Keratinocyte (primary cell): ENCODE data around the gene MEP1B. TPM values are rescaled to one million over a fixed set of nuclear protein-coding genes. Genes with fewer than 3 reads are reported as not detected.

Experiments
- DNase-seq: peaks from one replicate; pipeline ENCODE4 v3.0.0-alpha.2; 2011; ENCODE audit warnings: low read depth, missing footprints, low spot score
- FAIRE-seq: peaks from 2 replicates; lab custom pipeline; 2011; peaks lifted over from hg19 to GRCh38; lab: Jason Lieb, UNC
- H2AFZ ChIP-seq: 2 replicates; pipeline ENCODE4 v1.6.0; 2012; ENCODE audit warnings: low read length, control low read depth, inconsistent platforms; ENCODE audit not compliant: control insufficient read depth
- H3K27ac ChIP-seq: 2 replicates; pipeline ENCODE4 v1.5.1; 2011; ENCODE audit warnings: low read length; ENCODE audit not compliant: control insufficient read depth, insufficient read depth
- H3K27me3 ChIP-seq: 3 replicates; pipeline ENCODE4 v1.6.0; 2011; ENCODE audit warnings: low read length; ENCODE audit not compliant: control insufficient read depth, insufficient read depth; ENCODE audit errors: extremely low read depth
- H3K36me3 ChIP-seq, 2 experiments: 2 replicates in 1 of 2; 3 replicates in 1 of 2; pipeline ENCODE4 v1.5.1; 2011; ENCODE audit warnings: low read length in 2 of 2, mild to moderate bottlenecking in 1 of 2; ENCODE audit not compliant: control insufficient read depth in 2 of 2, insufficient read depth in 2 of 2; ENCODE audit errors: extremely low read depth in 1 of 2
- H3K4me1 ChIP-seq: 3 replicates; pipeline ENCODE4 v1.5.1; 2011; ENCODE audit warnings: low read length; ENCODE audit not compliant: control insufficient read depth, insufficient read depth; ENCODE audit errors: extremely low read depth
- H3K4me2 ChIP-seq: 3 replicates; pipeline ENCODE4 v1.6.0; 2011; ENCODE audit warnings: low read depth, low read length; ENCODE audit not compliant: control insufficient read depth, insufficient read depth; ENCODE audit errors: extremely low read depth
- H3K4me3 ChIP-seq, 3 experiments: fragments of 200-600 bp in 1 of 3; sonication (generic) in 1 of 3; 2 replicates in 2 of 3; 3 replicates in 1 of 3; pipeline ENCODE4 v1.5.1; 2011 to 2016; ENCODE audit warnings: low read length in 3 of 3, mild to moderate bottlenecking in 3 of 3, control low read depth in 2 of 3, inconsistent platforms in 1 of 3, low read depth in 1 of 3, mixed read lengths in 1 of 3, mixed run types in 1 of 3, moderate library complexity in 1 of 3; ENCODE audit not compliant: control insufficient read depth in 2 of 3, insufficient read depth in 2 of 3; ENCODE audit errors: extremely low read depth in 1 of 3
- H3K79me2 ChIP-seq: 2 replicates; pipeline ENCODE4 v1.6.0; 2012; ENCODE audit warnings: low read length; ENCODE audit not compliant: control insufficient read depth, insufficient read depth
- H3K9ac ChIP-seq: 3 replicates; pipeline ENCODE4 v1.6.0; 2011; ENCODE audit warnings: low read length; ENCODE audit not compliant: control insufficient read depth, insufficient read depth; ENCODE audit errors: extremely low read depth
- H3K9me1 ChIP-seq: 3 replicates; pipeline ENCODE4 v1.6.0; 2011; ENCODE audit warnings: low read length; ENCODE audit not compliant: control insufficient read depth, insufficient read depth; ENCODE audit errors: extremely low read depth
- H3K9me3 ChIP-seq: 2 replicates; pipeline ENCODE4 v1.5.1; 2012; ENCODE audit warnings: low read depth, low read length; ENCODE audit not compliant: control insufficient read depth
- H4K20me1 ChIP-seq: 3 replicates; pipeline ENCODE4 v1.6.0; 2011; ENCODE audit warnings: low read length; ENCODE audit not compliant: control insufficient read depth, insufficient read depth; ENCODE audit errors: extremely low read depth
- EZH2 ChIP-seq: IDR thresholded peaks from one replicate; pipeline ENCODE4 v1.6.1; 2012; ENCODE audit warnings: inconsistent platforms, mild to moderate bottlenecking, low read length, moderate library complexity
- dilution Hi-C: fragments of 300-500 bp; cut with MboI; formaldehyde crosslinking; loops from one replicate; pipeline ENCODE4 v1.7.0; 2020; ENCODE audit warnings: low sequenced_read_pairs; ENCODE audit not compliant: extremely low pct_ligation_motif_present
- polyA plus RNA-seq, 5 experiments: library from polyadenylated mRNA; depleted of rRNA in 3 of 5; stranded (reverse) in 3 of 5; stranded (forward) in 1 of 5; unstranded in 1 of 5; fragments of >200 nt; gene quantifications; 1 replicate in 1 of 5; 2 replicates in 3 of 5; 3 replicates in 1 of 5; pipeline versions ENCODE4 v1.2.1 to v1.2.3, GENCODE V29; 2011 to 2012; ENCODE audit warnings: missing spikeins in 2 of 5, low read depth in 1 of 5, low replicate concordance in 1 of 5
- TF ChIP-seq, protein P1 (sequence below), 3 experiments: IDR thresholded peaks in 1 of 3; conservative IDR thresholded peaks in 1 of 3; optimal IDR thresholded peaks in 1 of 3; 2 replicates in 2 of 3; 3 replicates in 1 of 3; pipeline versions ENCODE3 to v1.5.1; 2011; ENCODE audit warnings: low read length in 3 of 3, mild to moderate bottlenecking in 3 of 3, moderate library complexity in 2 of 3, control low read depth in 1 of 3, inconsistent platforms in 1 of 3; ENCODE audit not compliant: insufficient read depth in 2 of 3; ENCODE audit errors: extremely low read depth in 1 of 3

MEP1B gene
- polyA plus RNA-seq, 1 donor (not counting 4 experiments of a cell fraction or from before 2014, with no cell fraction given) = 0.03 TPM

DNA sequence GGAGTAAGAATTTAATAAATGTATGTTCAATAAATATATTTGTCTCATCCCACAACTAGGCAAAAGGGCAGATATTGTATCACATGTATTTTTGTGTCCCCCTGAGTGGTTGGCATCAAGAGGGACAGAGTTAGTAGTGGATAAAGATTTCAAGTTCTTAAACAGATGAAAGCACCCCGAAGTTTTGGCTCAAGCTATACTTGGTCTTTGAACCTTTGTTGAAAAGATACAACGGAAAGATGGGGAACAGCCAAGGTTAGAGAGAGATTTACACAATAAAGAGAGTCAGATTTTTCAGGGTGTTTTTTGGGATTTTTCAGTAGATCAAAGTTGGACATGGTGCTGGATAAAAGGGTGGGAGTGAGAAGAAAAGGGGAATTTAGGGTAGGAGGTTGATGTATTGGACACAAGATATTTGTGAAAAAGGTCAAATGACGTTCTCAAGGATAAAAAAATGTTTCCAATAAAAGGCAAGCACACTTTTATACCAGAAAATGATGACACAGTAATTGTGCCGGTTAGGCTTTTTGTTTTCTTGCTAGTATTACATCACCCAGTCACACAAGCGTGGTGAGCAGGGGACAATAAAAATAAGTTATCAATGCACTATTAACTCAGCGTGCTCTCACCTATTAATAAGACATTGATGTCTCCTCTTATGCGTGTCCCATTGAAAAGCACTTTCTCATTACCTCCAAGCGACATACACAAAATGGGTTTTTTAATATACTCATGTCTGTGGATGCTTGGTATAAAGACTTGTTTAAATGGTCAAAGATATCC, 59.5 kb downstream of the MEP1B start:
- TF ChIP-seq, protein P1, sequence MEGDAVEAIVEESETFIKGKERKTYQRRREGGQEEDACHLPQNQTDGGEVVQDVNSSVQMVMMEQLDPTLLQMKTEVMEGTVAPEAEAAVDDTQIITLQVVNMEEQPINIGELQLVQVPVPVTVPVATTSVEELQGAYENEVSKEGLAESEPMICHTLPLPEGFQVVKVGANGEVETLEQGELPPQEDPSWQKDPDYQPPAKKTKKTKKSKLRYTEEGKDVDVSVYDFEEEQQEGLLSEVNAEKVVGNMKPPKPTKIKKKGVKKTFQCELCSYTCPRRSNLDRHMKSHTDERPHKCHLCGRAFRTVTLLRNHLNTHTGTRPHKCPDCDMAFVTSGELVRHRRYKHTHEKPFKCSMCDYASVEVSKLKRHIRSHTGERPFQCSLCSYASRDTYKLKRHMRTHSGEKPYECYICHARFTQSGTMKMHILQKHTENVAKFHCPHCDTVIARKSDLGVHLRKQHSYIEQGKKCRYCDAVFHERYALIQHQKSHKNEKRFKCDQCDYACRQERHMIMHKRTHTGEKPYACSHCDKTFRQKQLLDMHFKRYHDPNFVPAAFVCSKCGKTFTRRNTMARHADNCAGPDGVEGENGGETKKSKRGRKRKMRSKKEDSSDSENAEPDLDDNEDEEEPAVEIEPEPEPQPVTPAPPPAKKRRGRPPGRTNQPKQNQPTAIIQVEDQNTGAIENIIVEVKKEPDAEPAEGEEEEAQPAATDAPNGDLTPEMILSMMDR (optimal IDR thresholded peaks at IDR 0.05 in 1 of 3, IDR thresholded peaks at IDR 0.05 in 1 of 3, conservative IDR thresholded peaks at IDR 0.05 in 1 of 3; ENCODE audit: extremely low read depth in 1 of 3, insufficient read depth in 2 of 3, low read length in 3 of 3) = no peak
- no peak for TF ChIP-seq EZH2
- Histone ChIP-seq H3K79me2 (no peaks in the 10 kb centered on the region), H3K4me3 (no peak overlapping the region), H3K4me1 (no peaks in the 10 kb centered on the region), H4K20me1 (no peaks in the 10 kb centered on the region), H3K9me3 (no peaks in the 10 kb centered on the region), H3K9ac (no peak overlapping the region), H3K27me3 (no peaks in the 10 kb centered on the region), H3K4me2 (no peak overlapping the region), H2AFZ (no peak overlapping the region), H3K36me3 (no peaks in the 10 kb centered on the region), H3K9me1 (no peaks in the 10 kb centered on the region), H3K27ac (no peak overlapping the region)
- dilution Hi-C loops = no loop called here
- FAIRE-seq (no peak), DNase-seq (no peak)

DNA sequence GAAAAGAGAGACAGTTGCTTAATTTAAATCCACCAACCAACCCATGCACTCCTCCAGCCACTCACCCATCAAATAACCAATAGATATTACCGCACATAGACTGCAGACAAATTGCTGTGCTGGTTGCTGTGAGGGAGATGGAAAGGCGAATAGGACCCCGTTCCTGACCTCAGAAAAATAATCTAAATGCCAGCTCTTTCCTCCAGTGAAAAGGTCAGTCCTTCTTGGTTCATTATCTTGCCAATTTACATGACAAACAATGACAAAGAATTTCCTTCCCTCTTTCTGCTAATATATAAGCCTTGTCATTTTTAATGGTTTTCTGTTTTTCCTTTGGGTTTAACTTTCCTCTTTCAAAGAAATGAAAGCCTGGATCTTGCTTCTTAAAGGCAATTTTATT, 61.6 kb downstream of the MEP1B start:
- no peaks in the 10 kb centered on the region for H4K20me1 ChIP-seq
- FAIRE-seq = no peak
- no peak overlapping the region for H2AFZ ChIP-seq
- H3K27me3 ChIP-seq = no peaks in the 10 kb centered on the region
- no peaks in the 10 kb centered on the region for H3K4me1 ChIP-seq
- H3K9me3 ChIP-seq = no peaks in the 10 kb centered on the region
- no peak for TF ChIP-seq EZH2
- TF ChIP-seq, protein P1 (optimal IDR thresholded peaks at IDR 0.05 in 1 of 3, IDR thresholded peaks at IDR 0.05 in 1 of 3, conservative IDR thresholded peaks at IDR 0.05 in 1 of 3; ENCODE audit: extremely low read depth in 1 of 3, insufficient read depth in 2 of 3, low read length in 3 of 3) = no peak
- H3K36me3 ChIP-seq = no peaks in the 10 kb centered on the region
- H3K9ac ChIP-seq = no peak overlapping the region
- DNase-seq = no peak
- H3K4me3 ChIP-seq = no peak overlapping the region
- dilution Hi-C loops = no loop called here
- H3K27ac ChIP-seq = no peak overlapping the region
- no peaks in the 10 kb centered on the region for H3K9me1 ChIP-seq
- no peaks in the 10 kb centered on the region for H3K79me2 ChIP-seq
- H3K4me2 ChIP-seq = no peak overlapping the region
